ENCODE measurements around the gene HDAC4.

The HDAC4 gene

GRCh38 chr2:239014458-239015217 is 386.2 kb downstream of the HDAC4 start:
- DNase-seq = no peak

- no peak for DNase-seq
Observed at GRCh38 chr2:239013678-239013976, 387.2 kb downstream of the HDAC4 start.

- DNase-seq = no peak
Observed at GRCh38 chr2:239012936-239013677, 387.7 kb downstream of the HDAC4 start.

GRCh38 chr2:239012228-239012627 is 388.6 kb downstream of the HDAC4 start:
- DNase-seq = no peak

- DNase-seq = no peak
Observed at GRCh38 chr2:239009589-239009961, 391.2 kb downstream of the HDAC4 start.

- DNase-seq = no peak
Observed at GRCh38 chr2:239008677-239009588, 391.9 kb downstream of the HDAC4 start.

- no peak for DNase-seq
Observed at GRCh38 chr2:239008004-239008403, 392.8 kb downstream of the HDAC4 start.

GRCh38 chr2:239006622-239007285 is 394.1 kb downstream of the HDAC4 start:
- no peak for DNase-seq

GRCh38 chr2:239005586-239005985 is 395.2 kb downstream of the HDAC4 start:
- DNase-seq = no peak

- DNase-seq = no peak
Observed at GRCh38 chr2:239004274-239005015, 396.4 kb downstream of the HDAC4 start.

- DNase-seq = no peak
Observed at GRCh38 chr2:239003624-239004273, 397.1 kb downstream of the HDAC4 start.

- no peak for DNase-seq
Observed at GRCh38 chr2:239002954-239003623, 397.7 kb downstream of the HDAC4 start.

GRCh38 chr2:239002591-239002953 is 398.2 kb downstream of the HDAC4 start:
- no peak for DNase-seq

GRCh38 chr2:239001794-239002193 is 399.0 kb downstream of the HDAC4 start:
- DNase-seq = no peak

GRCh38 chr2:239000500-239001073 is 400.2 kb downstream of the HDAC4 start:
- no peak for DNase-seq

- DNase-seq = no peak
Observed at GRCh38 chr2:239000089-239000488, 400.7 kb downstream of the HDAC4 start.

- DNase-seq = no peak
Observed at GRCh38 chr2:238999291-238999741, 401.5 kb downstream of the HDAC4 start.

- no peak for DNase-seq
Observed at GRCh38 chr2:238998801-238999200, 402.0 kb downstream of the HDAC4 start.

Data from COR-L47 (cell line).